NCI-H187 treated with DMSO at 0.1 percent for 48 hours (cell line): ENCODE results near the gene RSPH6A.
A peak's percentile ranks its signal among the peaks of the same experiment; 100 is the strongest.

Experiments used
- DNase-seq: peaks from one replicate; lab custom pipeline; 2025; lab: John Stamatoyannopoulos, UW

The RSPH6A gene

DNA sequence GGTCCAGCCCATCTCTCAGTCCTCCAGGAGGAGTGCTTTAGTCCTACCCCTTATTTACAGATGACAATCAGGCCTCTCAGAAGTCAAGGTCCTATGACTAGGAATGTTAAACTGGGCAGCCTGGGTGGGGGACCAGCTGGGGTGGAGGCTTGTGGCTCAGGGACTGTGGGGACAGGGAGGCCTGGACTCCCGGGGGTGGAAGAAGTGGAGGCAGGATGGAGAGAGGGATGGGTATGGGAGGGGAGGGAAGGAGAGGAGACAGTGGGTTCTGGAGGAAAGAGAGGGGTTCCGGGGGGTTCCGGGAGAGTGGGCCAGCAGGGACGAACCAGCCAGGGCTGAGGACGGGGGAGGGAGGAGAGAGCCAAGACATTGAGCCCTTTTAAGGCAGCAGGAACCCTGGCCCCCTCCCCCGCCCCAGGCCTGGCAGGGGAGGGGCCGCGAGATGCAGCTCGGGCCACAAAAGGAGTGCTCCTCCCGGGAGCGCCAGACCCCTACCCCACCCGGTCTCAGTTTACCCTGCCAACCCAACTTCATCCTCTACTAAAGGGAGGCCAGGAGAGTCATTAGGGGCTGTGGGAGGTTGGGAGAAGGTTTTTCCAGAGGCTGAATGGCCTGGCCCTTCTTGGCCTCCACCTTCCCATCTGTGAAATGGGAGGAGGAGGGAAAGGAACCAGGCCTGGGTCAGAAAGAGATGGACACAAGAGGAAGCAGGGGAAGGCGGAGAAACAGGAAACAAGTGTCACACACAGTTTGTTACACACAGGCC, 34.5 kb downstream of the RSPH6A start:
- DNase-seq, result no peak

DNA sequence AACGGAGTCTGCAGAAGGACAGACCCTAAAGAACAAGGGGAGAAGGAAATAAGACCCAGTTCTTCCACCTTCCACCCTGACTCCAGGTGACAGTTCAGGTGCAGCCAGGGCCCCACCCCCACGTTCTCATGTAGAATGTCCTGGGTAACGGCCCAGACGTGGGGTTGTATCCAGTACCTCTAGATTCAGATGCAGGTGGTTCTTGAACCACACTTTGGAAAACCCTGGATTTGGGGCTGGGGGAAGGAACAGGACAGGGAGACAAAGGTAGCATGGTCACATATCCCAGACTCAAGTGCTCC, 35.0 kb downstream of the RSPH6A start:
- peak; percentile 6 for DNase-seq

DNA sequence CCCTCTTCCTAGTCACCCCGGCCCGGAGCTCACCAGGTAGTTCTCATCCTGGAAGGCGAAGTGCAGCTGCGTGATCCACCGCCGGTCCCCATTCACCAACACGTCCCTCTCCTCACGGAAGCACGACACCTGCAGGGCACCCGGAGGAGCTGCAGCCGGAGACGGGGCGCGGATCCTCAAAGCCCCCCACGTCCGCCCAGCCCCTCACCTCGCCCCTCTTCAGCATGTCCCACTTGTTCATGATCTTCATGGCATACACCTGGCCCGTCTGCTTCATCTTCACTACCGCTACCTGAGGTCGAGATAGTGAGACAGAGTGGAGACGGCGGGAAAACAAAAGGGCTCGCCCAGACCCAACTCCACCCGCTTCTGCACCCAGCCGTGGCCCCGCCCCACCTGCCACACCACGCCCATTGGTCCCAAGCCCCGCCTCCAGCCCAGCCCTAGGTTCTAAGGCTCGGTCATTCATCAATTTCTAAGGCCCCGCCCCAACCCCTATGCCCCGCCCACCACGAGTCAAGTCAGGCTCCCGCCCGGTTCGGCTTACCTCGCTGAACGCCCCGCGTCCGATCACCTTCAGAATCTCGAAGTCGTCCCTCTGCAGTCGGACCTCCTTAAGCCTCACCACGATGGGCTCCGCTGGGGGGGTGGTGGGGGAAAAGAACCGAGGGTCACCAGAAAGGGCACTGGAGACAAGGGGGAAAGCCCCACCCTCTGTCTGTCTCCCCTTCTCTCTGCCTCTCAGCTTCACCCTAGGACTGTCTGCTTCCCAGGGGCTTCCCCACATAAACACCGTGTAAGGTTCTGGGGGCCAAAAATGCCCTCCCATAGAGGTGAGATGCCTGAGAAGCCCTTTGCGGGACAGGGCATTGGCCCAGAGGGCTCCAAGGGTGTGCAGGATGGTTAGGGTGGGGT, 35.6 kb downstream of the RSPH6A start:
- peak; percentile 90 for DNase-seq

DNA sequence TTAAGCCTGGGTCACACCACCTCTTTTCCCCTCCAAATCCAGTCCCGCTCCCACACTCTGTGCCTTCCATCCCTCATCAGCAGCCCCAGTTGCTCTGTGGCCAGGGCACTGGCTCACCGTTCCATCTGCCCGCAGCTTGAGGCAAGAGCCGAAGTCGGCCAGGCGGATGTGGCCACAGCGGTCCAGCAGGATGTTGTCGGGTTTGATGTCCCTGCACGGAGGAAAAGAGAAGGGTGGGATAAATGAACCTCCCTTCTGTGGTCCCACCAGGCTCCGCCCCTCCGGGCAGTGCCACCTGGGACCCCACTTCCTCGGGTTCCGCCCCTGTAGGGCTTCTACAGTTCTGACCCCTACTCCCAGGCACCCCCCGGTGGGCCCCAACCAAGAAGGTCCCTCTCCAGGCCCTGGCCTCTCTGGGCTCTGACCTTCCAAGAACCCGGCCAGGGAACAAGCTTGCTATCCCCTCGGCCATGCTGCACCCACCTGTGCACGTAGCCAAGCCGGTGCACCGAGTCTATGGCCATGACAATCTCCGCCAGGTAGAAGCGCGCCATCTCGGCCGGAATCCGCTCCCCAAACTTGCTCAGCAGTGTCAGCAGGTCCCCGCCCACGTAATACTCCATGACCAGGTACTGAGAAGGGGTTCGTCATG, 37.0 kb downstream of the RSPH6A start:
- no peak for DNase-seq

DNA sequence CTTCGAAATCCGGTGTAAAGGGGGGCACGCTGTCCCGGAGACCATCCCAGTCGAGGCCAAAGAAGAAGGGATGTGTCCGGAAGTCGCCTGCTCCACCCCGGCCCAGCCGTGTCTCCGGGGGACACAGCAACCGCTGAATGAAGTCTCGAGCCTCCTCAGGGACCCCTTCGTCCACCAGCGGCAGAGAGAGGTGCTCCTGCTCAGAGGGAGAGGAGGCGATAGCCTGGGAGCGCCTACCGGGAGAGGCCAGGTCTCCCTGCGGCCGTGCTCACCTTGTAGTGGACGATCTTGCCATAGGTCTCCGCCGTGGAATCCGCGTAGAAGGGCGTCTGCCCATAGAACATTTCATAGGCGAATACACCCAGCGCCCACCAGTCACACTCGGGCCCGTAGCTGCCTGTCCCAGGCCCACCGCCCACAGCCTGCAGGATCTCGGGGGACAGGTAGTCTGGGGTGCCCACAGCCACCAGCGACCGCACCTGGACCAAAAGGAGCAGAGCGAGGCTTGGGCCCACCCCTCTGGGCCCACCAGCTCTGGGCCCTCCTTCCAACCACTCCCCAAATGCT, 37.6 kb downstream of the RSPH6A start:
- DNase-seq, result no peak

DNA sequence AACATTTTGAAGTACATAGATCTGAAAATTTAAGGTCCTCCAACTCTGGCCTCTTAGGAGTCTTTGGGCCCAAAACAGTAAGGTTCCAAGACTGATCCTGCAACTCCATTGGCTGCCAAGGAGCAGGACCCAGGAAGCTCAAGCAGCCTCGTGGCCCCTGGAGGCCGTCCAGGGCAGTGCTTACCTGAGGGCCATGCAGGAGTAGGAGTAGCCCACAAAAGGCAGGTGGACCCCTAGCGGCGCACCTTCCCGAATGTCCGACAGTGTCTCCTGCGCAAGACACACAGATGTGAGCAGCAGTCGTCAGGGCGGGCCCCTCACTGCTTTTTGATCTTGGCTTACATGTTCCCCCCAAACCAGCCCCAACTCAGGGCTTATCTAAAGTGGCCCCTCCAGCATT, 40.3 kb downstream of the RSPH6A start:
- no peak for DNase-seq

DNA sequence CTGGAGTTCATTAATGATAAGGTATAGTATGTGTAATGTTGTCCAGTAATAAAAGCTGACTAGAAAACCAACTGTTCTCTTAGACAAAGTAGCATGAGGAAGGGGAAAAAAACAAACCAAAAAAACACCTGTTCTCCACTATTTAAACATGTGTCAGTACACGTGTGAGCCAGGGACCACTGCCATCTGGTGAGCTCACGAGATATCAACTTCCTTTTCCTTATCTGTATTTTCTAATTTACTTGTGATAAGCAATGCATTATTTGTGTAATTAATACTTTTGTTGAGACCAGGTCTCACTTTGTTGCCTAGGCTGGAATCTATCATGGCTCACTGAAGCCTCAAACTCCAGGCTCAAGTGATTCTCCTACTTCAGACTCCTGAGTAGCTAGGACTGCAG, 41.7 kb downstream of the RSPH6A start:
- no peak for DNase-seq

DNA sequence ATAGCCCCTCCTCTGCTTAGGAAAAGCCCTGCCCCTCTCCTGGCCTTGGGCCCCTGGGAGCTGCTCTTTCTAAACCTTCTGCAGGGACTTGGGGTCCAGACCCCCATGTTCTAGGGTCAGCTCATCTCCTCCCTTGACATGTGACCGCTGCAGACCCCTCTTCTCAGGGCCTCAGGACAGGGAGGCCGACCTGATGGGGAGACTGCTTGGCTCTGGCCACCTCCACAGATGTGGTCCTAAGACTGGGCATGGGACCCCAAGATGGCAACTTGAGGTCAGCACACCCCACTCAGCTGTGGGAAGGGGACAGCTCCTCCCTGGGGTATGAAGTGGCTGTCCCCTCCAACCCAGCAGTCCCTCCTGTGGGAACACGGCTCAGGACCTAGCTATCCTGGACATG, 42.2 kb downstream of the RSPH6A start:
- no peak for DNase-seq

DNA sequence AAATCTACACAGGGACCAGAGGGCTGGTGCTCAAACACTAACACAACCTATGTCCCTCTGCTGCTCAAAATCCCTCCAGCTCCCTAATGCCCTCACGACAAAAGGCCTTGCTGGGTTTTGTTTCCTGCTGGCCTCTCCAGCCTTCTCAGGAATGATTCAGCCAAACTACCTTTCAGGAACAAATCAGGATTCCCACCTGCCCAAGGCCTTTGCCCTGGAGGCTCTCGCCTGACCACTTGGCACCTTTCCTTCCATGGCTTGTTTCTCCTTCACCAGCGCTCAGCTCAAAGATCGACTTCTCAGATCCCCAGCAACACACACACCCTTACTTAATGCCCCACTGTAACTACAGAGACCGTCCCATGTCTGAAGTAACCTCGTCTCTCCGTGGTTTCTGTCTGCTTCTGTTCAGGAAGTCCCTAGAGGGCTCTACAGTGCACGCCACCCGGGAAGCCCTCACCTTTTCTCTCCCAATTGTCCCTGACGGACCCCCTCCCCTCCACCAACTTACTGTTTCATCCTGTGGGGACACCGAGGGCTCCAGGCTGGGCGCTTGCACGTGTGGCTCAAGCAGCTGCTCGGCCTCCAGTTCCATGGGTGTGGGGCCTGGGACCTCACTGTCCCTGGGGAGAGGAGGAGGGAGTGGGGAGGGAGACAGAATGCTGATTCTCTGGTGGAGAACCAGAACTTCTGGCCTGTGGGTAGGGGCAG, 42.8 kb downstream of the RSPH6A start:
- DNase-seq, result no peak

DNA sequence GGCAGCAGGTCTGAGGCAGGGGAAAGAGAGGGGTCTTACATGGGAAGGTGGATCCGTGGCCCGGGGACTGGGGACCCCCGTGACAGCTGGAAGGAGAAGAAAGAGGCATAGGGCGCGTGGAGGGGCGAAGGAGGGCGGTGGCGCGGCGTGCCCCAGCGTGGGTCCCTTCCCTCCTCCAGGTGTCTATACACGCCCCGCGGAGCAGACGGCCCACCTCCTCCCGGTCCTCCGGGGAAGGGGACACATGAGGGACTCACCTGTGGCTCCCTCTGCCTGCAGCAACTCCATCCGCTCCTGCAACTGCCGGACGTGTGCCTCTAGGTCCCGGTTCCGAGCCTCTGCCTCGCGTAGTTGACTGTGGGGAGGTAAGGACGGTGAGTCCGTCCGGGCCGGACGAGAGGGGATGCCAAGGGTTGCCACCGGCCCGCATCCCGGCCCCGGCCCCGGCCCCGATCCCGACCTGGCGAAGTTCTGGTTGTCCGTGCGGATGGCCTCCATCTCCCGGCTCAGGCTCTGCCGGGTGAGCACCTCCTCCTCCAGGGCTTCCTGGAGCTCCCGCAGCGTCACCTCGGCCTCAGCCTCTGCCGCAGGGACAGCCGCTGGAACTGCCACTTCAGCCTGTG, 43.7 kb downstream of the RSPH6A start:
- DNase-seq, result no peak

DNA sequence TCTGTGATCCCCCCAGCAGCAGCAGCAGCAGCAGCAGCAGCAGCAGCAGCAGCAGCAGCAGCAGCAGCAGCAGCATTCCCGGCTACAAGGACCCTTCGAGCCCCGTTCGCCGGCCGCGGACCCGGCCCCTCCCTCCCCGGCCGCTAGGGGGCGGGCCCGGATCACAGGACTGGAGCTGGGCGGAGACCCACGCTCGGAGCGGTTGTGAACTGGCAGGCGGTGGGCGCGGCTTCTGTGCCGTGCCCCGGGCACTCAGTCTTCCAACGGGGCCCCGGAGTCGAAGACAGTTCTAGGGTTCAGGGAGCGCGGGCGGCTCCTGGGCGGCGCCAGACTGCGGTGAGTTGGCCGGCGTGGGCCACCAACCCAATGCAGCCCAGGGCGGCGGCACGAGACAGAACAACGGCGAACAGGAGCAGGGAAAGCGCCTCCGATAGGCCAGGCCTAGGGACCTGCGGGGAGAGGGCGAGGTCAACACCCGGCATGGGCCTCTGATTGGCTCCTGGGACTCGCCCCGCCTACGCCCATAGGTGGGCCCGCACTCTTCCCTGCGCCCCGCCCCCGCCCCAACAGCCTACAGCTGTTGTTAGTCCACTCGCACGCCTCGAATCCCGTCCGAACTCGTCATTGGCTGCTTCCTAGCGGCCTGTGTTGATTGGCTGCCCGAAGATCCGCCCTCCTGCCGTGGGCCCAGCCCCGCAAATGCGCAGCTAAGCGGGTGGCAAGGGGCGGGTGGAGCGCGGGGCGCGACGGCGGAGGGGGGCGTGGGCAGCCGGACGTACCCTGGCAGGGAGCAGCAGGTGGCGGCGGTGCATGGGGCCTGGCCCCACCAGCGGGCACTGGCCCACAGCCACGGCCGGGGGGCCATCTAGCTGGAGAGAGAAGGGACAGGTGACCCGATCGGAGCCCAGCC, 44.7 kb downstream of the RSPH6A start:
- peak; percentile 88 for DNase-seq

DNA sequence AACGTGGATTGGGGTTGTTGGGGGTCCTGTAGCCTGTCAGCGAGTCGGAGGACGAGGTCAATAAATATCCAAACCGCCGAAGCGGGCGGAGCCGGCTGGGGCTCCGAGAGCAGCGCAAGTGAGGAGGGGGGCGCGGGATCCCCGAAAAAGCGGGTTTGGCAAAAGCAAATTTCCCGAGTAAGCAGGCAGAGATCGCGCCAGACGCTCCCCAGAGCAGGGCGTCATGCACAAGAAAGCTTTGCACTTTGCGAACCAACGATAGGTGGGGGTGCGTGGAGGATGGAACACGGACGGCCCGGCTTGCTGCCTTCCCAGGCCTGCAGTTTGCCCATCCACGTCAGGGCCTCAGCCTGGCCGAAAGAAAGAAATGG, 45.3 kb downstream of the RSPH6A start:
- DNase-seq, result no peak

DNA sequence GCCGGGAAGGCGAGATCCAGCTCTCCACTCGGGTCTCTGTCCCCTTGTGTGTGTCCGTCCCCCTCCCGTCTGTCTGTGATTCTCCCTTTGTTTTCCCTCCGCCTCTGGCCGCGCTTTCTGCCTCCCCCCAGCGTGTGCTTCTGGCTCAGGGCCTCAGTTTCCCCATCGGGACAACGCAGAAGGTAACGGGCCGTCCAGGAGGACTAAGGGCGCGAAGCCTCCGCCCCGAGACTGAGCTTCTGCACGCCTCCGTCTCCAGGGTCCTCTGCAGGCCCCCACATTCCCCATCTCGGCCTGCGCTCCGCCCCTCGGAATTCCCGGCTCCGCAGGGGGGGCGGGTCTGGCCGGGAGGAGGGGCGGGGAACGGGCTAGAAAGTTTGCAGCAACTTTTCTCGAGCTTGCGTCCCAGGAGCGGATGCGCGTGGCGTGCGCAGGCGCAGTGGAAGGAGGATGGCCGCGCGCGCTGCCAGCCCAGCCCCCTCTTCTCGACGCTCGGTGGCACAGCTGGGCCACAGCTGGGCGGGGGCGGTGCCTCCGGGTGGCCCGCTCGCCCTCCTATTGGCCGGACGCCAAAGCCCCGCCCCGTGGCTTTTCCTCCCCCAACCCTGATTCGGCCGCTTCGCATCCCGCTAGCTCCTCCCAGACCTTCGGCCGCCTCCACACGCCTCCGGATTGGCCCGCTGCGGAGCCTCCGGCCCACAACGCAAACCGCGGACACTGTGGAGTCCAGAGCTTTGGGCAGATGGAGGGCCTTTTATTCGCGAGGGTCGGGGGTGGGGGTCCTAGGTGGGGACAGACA, 45.9 kb downstream of the RSPH6A start, which contains the start of gene SIX5:
TSS of gene SIX5 (minus strand) at position 269 of the 799 bp plus-strand sequence. CDS start 408 bp downstream, outside the sequence.
- DNase-seq, result peak; percentile 91

DNA sequence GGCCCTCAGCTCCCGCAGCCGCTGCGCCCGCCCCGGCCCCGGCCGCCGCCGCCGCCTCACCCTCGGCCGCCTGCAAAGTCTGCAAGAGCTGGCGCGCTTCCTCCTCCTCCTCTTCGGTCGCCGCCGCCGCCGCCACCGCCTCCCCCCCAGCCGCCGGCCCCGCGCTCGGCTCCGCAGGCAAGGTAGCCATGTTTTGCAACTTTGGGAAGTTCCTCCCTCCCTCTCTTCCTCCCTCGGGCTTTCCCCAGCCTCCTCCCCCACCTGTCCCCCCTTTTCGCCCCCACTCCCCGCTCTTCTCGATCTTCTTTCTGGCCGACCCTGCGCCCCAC, 46.5 kb downstream of the RSPH6A start:
- DNase-seq, result no peak

DNA sequence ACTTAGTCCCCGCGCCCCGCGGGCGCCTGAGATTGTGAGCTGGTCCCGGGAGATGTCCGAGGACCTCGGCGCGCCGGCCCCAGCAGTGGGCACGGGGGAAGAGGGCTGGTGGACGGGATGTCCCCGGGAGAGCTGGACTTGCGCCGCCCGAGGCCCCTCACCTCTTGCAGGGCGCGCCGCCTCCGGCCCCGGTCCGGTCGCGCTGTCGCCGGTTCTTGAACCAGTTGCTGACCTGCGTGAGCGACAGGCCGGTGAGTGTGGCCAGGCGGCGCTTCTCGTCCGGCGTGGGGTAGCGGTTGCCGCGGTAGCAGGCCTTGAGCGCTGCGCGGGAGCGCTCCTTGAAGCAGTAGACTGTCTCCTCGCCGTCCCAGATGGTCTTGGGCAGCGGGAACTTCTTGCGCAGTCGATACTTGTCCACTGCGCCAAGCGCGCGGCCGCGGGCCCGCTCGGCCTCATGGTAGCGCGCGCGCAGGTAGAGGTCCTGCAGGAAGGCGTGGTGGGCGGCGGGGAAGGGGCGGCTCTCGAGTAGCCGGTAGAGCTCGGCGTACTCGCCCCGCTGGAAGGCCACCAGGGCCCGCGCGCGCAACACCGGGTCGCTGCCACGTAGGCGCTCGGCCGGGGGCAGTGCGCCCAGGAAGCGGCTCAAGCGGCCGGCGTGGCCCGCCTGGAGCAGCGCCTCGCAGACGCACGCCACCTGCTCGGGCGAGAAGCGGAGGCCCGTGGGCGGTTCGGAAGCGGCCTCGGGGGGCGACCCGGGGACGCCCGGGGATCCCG, 47.0 kb downstream of the RSPH6A start:
- DNase-seq, result no peak

DNA sequence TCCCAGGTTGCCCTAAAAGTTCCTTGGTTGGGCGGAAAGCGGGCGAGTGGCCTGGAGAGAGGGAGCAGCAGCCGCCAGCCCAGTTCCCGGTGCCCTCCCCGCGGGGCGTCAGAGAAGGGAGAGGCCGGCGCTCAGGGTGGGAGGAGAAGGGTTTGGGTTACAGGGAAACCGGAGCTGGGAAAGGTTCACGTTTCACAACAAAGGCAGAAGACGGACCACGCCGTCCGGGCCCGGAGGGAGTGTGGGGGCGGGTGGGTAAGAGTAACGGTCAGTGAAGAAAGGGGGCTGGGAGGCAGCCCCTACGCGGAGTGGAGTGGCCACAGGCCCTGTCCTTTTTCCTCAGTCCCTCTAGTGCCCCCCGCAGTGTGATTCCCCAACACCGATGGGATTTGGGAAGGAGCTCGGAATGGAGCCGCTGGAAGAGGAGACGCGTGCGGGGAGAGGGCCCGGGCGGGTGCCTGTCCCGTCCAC, 47.7 kb downstream of the RSPH6A start:
- DNase-seq, result peak; percentile 9

DNA sequence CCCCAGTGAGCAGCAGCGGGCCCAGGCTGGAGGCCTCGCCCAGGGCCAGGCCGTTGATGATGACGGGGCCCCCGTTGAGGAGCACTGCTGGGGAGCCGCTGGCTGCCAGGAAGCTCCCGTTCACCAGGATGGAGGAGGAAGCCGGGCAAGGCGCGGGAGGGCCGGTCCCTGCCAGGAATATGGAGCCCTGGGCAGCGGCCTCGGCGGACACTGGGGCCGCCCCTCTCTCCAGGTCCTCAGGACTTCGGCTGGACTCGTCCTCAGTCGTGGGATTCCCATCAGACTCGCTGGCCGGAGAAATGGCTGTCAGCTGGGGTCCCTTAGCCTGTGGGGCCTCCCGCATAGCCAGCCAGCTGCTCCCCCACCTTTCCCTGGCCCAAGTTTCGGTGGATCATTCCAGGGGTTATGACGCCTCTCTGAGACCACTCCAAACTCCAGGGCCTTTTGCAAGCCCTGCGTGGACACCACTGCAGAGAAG, 48.2 kb downstream of the RSPH6A start:
- no peak for DNase-seq

DNA sequence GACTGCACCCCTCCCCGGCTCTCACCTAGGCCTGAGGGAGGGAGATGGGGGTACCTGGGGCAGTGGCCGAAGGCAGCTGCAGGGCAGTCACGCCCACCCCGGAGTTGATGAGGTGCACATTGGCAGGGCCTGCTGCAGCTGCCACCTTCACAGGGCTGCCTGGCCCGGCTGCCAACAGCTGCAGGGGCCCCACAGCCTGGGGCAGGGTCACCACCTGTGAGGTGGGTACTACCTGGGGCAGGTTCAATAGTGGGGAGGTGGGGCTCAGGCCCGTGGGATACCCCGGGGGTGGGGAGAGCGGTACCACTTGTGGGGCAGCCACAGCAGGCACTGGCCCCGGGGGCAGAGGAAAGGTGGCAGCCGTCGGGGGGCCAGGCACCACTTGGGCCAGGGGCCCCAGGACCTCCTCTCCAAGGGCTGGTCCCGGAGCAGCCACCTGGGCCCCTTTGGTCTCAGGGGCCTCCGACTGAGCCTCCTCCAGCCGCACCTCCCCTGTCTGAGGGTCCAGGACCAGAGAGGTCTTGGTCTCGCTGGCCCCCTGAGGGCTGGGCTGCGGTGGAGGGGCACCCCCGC, 48.7 kb downstream of the RSPH6A start:
- DNase-seq, result no peak
